HG02610 (cell line): ENCODE results near the gene PTK6.
A peak's percentile ranks its signal among the peaks of the same experiment; 100 is the strongest.

ENCODE experiments used
- ATAC-seq: cut with Tn5 transposase; IDR thresholded peaks from one replicate; pipeline ENCODE4 v1.9.1; 2021; ENCODE audit warnings: mild to moderate bottlenecking, moderate library complexity; ENCODE audit not compliant: unreplicated experiment

PTK6 gene

GRCh38 chr20:63532449-63532971 lies 4.7 kb downstream of the PTK6 start:
- ATAC-seq: no peak

GRCh38 chr20:63531686-63532448 lies 5.3 kb downstream of the PTK6 start:
- ATAC-seq: no peak

DNA sequence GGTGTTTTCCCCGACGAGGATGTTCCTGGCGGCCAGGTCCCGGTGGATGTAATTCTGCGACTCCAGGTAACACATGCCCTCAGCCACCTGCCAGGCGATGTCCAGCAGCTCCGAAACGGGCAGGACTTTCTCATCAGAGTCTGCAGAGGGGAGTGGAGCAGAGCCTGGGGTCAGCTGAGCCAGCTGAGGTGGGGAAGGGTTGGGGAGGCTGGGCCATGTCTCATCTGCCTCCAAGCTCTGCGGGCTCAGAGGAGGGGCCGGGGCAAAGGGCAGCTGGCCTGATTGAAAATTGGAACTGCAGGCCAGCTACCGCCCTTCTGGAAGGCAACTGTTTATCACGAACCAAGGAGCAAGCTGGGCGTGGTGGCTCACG lies 6.4 kb downstream of the PTK6 start:
- no peak for ATAC-seq

GRCh38 chr20:63529861-63530787 lies 7.1 kb downstream of the PTK6 start:
- no peak for ATAC-seq

- ATAC-seq: no peak
Observed at GRCh38 chr20:63529180-63529860, 7.9 kb downstream of the PTK6 start.

GRCh38 chr20:63527184-63527583 lies 10.0 kb downstream of the PTK6 start:
- no peak for ATAC-seq

DNA sequence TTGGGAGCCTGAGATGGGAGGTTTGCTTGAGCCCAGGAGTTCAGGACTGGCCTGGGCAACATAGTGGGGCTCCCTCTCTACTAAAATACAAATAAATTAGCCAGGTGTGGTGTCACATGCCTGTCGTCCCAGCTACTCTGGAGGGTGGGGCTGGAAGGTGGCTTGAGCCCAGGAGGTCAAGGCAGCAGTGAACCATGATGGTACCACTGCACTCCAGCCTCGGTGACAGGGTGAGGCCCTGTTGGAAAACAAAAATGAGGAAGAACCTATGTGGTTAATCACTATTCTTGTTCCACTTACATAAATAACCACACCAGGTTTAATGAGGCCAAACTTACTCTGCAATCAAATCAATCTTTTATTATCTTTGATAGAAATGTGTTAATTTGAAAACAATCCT lies 11.2 kb downstream of the PTK6 start:
- no peak for ATAC-seq

DNA sequence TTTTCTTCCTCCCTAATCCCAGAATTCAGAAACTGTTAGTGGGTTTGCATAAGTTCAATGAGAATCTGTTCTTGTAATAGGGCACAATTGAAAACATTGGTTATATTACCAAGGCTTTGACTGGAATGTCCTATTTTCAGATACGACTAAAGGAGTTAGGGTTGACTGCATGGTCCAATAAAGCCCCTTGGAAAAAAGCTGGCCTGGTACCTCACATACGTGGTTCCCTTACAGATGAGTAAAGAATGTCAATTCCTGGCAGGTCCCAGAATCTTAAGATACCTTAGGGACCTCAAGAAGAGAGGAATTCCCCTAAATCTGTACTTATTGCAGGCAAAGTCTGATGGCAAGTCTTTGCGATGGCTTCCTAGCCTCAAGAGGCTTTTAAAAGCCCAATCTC lies 12.0 kb downstream of the PTK6 start:
- no peak for ATAC-seq

- ATAC-seq: no peak
Observed at GRCh38 chr20:63522981-63523611, 14.1 kb downstream of the PTK6 start.

DNA sequence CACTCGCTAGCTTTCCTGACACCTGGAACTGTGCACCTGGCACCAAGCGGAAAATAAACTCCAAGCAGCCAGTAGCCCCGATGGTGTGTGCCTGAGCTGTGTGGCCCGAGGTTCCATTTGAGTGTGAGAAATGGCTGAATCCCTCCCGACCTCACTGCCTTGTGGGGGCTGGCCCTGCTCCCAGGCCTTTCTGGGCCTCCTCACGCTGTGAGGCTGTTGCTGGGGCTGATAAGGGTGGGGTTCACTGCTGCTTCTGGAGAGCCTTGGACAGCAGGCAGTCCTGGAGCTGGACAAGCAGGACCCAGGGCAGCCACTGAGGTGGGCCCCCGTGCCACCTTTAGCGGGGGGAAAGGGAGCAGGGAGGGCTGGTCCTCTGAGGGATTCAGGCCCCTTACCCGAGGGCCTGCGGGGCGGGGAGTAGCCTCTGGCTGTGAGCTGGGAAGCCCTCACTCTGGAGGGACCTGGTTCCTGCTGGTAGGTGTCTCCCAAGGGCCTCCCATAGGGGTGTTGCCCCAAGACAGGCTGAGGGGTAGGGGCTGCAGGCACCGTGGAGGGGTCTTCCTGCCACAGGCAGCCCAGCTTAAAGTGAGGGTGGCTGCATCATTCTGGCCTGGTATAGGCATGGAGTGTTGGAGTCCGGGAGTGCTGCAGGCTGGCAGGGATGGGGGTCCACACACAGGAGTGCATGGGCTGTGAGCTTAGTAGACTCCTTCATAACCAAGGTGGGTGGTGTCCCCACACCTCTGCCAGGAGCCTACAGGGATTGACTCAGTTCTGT lies 14.9 kb downstream of the PTK6 start:
- ATAC-seq: no peak

GRCh38 chr20:63521602-63522001 lies 15.6 kb downstream of the PTK6 start:
- no peak for ATAC-seq

GRCh38 chr20:63520934-63521601 lies 16.1 kb downstream of the PTK6 start:
- peak; percentile 48 for ATAC-seq

DNA sequence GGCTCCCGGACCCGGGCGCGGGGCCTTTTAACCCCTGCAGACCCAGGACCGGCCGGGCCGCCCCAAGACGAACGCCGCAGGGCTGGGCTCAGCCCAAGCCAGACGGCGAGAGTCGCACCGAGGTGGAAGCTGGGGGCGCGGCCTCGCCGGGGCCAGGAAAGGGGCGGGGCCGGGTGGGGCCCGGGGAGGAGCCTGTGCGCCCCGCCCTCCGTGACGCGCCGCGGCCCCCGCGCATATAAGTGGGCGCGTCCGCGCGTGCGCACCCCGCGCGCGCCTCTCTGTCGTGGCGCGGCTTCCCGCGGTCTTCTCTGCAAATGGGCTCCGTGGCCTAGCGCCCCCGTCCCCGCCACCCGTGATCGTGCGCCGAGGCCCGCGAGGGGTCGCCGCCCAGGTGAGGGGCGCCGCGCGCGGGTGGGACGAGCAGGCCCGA lies 16.7 kb downstream of the PTK6 start, which contains the start of gene PPDPF:
TSS of gene PPDPF (plus strand) at position 262 of the 430 bp plus-strand sequence. CDS start 544 bp downstream, outside the sequence.
- ATAC-seq: peak; percentile 70

- ATAC-seq: peak; percentile 31
Observed at GRCh38 chr20:63519668-63520503, 17.3 kb downstream of the PTK6 start.

GRCh38 chr20:63518946-63519667 lies 18.1 kb downstream of the PTK6 start:
- no peak for ATAC-seq

DNA sequence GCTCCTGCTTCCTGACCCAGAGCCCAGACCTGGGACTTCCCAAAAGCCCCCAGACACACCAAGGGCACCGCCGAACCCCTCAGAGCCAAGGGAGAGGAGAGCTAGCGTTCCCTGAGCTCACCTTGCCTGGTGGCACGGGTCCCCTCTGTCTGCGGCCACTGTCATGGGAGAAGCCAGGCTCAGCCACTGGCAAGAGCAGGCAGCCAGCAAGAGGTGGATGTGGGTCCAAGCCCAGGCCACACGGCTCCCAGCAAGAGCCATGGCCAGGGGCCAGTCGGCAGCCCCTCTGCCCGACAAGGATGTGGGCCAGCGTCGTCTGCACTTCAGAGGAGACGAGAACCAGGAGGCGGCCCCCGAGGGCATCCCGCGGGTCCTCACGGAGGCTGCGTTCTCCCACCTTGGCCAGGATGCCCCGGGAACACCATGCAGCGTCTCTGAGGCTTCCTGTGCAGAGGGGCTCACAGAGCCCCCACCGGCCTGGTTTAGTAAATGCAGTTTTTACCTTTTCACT lies 18.8 kb downstream of the PTK6 start:
- ATAC-seq: no peak
